Measurements from ENCODE around the gene NUSAP1.
"Not testable (repeated sequence)": the region's sequence is repeated elsewhere in the genome, so short reads cannot be mapped to it uniquely, and the experiment has no call there.

NUSAP1 gene

DNA sequence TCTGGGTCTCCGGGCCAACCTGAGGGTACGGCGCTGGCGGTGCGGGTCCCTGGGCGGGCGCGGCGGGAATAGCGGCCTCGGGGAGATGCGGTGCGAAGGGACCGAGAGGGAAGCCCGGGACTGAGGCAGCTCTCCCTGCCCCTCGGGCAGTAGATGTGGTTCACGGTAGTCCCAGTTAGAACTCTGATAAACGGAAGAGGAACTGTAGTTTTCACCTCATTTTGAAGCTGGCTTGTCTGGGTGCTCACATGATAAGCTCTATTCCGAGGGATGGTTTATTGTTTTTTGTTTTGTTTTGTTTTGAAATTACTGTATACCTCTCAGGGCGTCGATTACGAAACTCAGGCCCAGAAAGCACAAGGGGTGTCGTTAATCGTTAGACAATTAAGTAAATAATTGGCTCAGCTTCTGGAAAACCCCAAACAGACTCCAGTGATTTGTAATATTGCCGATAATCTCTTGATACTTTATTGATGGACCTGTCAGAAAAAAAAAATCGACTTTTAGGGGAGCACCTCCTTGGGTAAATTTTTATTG, 413 bp downstream of the NUSAP1 start:
- DNase-seq (ENCODE audit: low read depth, low spot score): no peak

DNA sequence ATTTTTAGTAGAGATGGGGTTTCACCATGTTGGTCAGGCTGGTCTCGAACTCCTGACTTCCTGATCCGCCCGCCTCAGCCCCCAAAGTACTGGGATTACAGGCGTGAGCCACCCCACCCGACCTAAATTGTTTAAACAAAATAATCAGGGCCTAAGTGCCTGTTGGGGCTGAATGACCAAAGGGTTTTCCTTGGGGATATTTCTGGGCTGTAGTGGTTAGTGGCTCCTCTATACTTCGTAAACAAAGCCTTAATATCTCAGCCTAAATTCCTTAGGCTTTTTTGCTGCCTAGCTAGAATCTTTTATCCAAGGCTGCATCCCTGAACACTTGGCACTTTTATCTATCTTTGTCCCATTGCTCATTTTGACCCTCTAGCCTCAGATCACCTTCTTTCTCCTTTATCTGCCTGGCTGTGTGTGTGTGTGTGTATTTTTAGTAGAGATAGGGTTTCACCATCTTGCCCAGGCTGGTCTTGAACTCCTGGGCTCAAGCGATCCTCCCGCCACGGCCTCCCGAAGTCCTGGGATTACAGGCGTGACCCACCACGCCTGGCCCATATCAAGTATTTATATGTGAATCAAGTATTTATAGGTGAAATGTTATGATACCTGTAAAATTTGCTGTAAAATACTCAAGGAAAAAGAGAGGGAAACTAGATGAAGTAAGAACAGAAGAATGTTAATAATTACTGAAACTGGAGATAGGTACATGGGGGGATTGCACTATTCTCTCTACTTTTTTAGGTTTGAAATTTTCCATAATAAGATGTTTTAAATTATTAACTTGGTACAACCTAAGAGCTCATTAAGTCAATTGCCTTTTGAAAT, 1.8 kb downstream of the NUSAP1 start:
- DNase-seq (ENCODE audit: low read depth, low spot score): no peak

DNA sequence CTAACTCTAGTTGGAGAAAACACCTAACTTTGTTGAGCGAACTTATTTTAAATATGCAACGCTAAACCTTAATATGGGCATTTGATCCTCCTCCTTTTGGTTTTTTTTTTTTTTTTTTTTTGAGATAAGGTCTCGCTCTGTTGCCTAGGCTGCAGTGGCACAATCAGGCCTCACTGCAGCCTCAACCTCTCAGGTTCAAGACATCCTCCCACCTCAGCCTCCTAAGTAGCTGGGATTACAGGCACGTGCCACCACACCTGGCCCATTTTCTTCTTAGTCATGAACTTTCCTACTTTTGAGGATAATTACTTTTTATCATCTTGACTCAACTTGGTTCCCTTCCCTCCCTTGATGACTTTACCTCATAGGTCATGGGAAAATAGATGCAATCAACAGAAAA, 3.9 kb downstream of the NUSAP1 start:
- DNase-seq (ENCODE audit: low read depth, low spot score): no peak

DNA sequence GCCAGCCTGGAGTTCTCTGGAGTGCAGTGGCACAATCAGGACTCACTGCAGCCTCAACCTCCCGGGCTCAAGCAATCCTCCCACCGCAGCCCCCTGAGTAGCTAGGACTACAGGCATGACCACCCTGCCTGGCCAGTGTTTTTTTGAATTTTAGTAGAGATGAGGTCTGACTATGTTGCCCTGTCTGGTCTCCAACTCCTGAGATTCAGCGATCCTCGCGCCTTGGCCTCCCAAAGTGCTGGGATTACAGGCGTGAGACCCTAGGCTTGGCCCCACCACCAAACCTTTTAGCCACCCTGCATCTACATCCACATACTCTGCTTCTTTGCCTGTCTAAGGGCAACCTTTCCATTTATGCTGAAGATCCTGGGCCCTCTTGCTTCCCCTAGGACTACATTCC, 4.4 kb downstream of the NUSAP1 start:
- no peak for DNase-seq (ENCODE audit: low read depth, low spot score)

DNA sequence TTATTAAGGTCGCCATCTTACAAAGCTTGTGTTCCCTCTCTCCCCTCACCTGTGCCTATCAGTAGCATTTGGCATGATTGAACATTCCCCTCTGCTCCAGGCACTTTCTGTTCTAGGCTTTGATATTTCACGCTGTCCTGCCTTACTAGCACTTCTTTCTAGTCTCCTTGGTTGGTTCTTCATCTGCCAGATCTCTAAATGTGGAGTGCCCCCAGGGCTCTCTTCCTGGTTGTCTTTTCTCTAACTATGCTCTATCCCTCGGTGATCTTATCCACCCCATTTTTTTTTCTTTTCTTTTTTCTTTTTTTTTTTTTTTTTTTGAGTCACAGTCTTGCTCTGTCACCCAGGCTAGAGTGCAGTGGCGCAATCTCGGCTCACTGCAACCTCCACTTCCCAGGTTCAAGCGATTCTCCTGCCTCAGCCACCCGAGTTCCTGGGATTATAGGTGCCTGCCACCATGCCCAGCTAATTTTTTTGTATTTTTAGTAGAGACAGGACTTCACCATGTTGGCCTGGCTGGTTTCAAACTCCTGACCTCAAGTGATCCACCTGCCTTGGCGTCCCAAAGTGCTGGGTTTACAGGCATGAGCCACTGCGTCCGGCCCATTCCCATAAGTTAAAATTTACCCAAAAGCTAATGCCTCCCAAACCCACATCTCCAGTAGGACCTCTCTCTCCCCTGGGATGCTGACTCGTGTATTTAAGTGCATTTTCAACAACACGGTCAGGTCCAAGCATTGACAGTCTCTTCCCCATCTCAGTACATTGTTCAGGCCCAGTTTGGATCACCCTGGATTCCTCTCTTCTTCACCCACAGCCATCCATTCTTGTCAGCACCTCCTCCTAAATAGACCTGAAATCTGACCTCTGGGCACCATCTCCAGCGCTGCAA, 5.2 kb downstream of the NUSAP1 start:
- DNase-seq (ENCODE audit: low read depth, low spot score): no peak

DNA sequence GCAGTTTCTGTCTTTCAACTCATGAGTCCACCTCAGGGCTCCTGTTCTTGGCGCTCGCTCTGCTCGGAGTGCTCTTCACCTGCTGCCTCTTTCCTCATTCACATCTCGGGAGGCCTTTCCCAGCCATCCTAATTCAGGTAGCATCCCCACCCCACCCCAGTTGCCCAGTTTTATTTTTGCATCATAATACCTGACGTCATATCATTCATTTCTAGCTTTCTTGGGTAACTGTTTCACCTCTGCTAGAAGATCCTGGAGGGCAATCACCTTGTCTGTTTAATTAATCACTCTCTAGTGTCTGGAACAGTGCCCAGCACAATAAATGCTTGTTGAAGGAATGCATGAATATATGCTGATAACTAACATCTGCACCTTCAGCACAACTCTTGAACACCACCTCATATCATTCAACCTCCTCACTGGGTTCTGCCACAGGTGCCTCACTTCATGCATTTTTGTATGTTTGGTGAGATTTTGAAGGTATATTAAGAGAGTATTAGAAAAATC, 7.6 kb downstream of the NUSAP1 start:
- no peak for DNase-seq (ENCODE audit: low read depth, low spot score)

DNA sequence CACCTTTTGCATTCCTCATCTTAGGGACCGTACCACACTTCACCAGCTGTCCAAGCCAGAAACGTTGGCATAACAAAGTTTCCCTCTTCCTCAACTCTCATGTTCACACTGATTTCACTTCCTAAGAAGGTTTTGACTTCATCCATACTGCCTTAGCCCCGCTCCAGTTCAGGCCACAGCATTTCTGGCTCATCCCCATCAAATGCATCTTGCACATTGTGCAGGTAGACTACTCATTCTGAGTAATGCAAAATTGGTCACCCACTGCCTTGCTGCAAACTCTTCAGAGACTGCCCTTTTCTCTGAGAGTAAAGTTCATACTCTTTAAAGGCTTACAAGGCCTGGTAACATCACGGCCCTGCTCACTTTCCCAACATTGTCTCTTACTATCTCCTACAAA, 8.8 kb downstream of the NUSAP1 start:
- DNase-seq (ENCODE audit: low read depth, low spot score): no peak

DNA sequence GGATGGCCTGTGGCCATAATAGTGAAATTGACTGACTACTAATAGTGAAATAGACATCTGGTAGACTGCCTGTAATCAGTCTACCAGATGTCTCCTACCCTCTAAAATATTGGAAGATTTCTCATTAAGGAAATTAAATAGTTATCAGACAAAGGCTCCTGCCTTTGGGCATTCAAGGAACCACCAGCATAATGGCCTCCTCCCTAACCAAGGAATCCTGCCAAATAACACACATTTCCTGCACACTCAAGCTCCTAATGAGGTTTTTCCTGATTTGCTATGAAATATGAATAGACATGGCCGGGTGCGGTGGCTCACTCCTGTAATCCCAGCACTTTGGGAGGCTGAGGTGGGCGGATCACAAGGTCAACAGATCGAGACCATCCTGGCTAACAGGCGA, 14.6 kb downstream of the NUSAP1 start:
- no peak for DNase-seq (ENCODE audit: low read depth, low spot score)

DNA sequence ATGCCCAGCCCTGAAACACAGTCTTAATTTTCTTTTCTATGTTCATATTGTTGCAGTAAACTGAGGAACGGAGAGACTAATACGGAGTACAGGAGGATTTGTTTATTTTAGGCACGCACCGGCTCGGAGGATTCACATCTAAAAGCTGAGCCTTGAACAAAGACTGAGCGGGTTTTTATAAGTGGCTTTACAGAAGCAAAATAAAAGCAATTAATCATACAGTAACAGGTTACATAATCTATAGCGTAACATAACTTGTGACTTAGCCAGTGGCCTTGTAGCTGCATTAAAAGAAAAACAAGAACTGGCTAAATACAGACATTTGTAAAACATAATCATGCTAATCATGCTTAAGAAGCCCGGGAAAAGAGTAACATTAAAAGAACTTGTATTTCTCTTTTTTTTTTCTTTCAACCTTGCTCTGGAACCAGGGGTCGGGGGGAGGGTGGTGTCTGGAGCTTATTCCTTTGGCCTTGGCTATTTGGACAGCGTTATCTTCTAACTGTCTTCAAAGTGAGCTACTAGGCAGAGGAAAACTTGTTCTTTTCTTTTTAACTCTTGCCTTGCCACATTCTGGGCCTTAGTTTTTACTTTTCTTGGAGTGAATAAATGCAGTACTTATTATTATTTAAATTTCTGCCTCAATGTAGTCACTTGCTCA, 17.5 kb downstream of the NUSAP1 start:
- DNase-seq (ENCODE audit: low read depth, low spot score): no peak

DNA sequence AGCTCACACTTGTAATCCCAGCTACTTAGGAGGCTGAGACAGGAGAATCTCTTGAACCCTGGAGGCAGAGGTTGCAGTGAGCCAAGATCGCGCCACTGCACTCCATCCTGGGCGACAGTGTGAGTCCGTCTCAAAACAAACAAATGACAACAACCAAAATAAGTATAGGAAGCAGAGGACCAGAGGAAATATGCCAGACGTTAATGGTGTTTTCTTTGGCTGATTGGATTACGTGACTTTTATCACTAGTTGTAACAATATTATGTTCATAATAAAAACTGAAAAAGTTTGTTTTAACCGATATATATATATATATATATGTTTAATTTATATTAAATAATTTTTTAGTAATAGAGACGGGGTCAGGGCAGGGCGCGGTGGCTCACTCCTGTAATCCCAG, 21.7 kb downstream of the NUSAP1 start:
- no peak for DNase-seq (ENCODE audit: low read depth, low spot score)

DNA sequence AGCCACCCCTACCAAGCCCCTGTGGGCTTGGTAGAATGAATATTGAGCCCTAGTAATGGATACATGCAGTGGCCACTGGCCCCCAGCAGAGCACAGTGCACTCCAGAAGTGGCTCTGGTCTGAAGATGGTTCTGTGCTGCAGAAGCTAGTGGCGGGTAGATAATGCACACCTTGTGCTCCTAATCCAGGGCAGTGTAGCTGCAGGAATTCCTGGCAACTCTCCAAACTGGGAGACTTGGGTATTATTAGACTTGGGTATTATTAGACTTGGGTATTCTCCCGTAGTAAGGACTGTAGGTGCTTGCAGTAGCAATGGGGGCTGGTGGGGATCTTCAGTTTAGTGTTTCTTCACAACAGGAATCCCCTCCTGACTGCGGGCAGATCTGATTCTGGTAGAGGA, 34.7 kb downstream of the NUSAP1 start:
- no peak for DNase-seq (ENCODE audit: low read depth, low spot score)

DNA sequence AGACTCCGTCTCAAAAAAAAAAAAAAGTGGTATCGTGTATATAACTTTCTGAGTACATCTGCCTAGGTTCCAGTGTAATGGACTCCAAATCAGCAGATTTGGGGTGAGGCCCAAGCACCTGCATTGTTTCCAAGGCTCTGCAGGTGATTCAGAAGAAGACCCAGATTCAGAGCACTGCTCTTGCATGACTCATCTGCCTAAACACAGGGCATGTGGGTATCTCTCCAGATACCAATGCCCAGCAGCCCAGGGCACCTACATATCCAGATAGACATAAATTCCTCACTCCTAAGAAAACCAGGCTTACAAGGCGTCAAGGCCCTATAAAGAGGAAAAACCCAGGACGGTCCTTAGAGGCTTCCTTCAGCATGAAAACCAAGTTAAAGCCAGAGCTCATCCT, 45.3 kb downstream of the NUSAP1 start:
- DNase-seq (ENCODE audit: low read depth, low spot score): no peak

DNA sequence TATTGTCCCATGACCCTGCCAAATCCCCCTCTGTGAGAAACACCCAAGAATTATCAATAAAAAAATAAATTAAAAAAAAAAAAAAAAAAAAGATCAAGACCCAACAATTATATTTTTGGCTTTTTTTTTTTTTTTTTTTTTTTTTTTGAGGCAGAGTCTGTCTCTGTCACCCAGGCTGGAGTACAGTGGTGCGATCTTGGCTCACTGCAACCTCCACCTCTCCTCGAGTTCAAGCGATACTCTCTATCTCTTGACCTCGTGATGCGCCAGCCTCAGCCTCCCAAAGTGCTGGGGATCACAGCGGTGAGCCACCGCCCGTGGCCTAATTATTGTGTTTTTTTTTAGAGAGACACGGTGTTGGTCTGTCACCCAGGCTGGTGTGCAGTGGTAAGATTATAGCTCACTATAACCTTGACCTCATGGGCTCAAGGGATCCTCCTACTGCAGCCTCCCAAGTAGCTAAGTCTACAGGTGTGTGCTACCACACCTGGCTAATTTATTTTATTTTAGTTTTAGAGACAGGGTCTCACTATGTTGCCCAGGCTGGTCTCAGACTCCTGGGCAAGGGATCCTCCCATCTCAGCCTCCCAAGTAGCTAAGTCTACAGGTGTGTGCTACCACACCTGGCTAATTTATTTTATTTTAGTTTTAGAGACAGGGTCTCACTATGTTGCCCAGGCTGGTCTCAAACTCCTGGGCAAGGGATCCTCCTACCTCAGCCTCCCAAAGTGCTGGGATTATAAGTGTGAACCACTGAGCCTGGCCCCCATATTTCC, 51.5 kb downstream of the NUSAP1 start:
- not testable (repeated sequence) for DNase-seq (ENCODE audit: low read depth, low spot score)

DNA sequence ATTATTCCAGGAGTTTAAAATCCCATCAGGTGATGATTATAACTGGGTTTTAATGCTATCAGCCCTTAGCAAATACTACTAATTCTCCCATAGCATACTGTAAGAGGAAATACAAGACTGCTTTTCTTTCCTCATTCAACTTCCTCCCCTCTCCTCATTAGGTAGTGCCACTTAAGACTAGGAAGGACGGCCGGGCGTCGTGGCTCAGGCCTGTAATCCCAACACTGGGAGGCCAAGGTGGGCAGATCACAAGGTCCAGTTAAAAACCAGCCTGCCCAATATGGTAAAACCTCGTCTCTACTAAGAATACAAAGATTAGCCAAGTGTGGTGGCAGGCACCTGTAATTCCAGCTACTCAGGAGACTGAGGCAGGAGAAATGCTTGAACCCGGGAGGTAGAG, 55.0 kb downstream of the NUSAP1 start:
- DNase-seq (ENCODE audit: low read depth, low spot score): no peak

DNA sequence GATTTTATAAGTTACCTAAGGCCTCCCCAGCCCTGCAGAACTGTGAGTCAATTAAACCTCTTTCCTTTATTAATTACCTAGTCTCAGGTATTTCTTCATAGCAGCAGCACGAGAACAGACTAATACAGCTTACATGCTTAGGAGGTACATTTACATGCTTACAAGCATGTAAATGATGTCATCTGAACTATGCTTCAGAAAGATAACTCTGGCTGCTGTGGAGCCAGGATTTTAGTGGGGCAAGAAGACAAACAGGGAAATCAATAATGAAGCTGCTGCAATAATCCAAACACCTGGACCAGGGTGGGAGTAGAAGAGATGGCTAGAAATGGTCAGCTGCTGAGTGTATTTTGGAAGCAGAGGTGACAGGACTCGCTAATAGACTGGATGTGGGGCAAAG, 60.0 kb downstream of the NUSAP1 start:
- DNase-seq (ENCODE audit: low read depth, low spot score): no peak

DNA sequence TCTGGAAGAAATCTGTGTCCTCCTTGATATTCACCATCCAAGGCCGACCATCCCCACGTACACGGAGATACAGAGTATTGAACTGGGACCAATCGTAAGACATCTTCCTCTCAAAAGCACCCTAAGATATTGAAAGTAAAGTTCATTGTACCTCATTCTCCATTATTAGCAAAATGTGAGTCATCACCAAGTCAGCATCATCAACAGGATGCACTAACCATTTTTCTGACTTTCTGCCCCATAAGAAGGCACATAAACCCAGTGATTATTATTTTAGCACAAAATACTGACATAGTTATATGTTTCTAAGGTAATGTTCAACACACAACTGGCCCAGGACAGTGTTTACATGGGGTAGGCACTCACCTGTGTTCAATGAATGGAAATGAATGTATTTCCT, 62.2 kb downstream of the NUSAP1 start:
- DNase-seq (ENCODE audit: low read depth, low spot score): no peak

DNA sequence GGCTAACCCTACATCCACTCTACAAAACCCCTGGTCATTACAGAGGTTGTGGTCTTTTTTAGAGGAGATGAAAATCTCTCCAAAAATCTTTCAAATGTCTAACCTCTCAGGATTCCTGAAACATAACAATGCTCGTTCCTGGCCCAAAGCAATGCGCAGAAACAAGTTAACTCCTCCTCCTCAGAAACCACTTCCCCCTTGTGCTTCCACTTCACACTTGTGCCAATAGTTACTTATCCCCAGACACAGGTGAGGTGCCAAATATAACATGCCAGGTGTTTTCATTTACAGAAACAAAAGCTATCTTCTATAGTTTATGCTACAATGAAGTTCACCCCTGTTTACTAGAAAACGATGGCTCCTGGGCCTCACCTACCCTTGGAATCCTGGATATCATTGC, 63.4 kb downstream of the NUSAP1 start:
- no peak for DNase-seq (ENCODE audit: low read depth, low spot score)

DNA sequence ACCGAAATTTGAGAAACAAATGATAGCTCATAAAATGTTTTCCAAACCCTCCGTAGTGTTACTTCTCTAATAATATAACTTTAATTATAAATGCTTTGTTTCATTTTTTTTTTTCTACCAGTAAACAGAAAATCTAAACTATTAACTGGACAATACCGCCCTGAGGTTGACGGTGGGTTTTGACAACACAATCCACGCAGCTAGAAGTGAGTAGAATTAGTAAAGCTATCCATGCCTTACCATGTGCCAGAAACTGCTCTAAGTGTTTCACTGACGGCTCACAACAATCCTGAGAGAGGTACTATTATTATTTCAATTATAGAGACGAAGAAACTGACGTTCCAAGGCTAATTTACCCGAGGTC, 69.2 kb downstream of the NUSAP1 start:
- no peak for DNase-seq (ENCODE audit: low read depth, low spot score)

DNA sequence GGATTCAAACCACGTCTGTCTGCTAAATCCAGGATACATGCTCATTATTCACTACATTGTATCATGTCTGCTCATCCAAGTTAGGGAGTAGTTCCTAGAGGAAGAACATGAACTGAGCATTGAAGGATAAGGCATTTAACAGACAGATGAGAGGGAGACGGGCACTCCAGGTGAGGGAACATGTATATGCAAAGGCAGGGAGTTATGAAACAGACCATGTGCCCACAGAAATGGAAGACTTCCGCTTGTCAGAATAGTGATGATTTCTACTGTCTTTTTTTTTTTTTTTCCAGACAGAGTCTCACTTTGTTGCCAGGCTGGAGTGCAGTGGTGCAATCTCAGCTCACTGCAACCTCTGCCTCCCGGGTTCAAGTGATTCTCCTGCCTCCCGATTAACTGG, 74.7 kb downstream of the NUSAP1 start:
- DNase-seq (ENCODE audit: low read depth, low spot score): no peak

DNA sequence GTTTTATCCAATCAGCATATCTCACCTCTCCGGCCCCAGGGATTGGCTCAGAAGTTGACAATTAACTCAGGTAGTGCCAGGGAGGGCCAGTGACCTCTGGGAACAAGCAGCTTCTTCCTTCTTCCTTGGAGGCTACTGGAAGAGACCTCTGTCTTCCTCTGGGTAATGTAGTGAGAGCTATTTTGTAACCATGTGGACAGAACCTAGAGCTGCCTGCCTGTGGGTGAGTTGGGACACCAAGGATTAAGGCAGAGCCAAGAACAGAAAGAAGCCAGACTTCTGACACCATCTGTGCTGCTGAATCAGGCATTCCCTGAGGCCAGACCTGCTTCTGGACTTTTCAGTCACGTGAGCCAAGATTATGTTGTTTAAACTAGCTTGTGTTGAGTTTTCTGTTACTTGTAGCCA, 75.6 kb downstream of the NUSAP1 start:
- peak; percentile 7 for DNase-seq (ENCODE audit: low read depth, low spot score)

DNA sequence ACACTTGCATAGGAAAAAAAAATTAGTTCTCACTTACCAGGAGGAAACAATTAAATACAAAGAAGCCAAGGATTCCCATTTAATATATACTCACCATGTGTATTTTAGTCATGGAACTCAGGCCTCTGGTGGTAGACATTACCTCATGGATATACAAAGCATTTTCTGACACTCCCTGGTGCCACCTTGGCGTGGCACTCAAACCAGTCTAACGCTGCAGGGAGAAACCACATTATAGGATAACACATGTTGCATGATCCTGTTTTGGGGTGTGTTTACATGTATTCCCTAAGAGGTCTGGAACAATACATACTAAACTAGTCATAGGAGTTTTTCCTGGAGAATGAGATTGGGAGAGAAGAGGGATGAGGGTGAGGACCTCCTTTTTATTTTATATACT, 78.3 kb downstream of the NUSAP1 start:
- DNase-seq (ENCODE audit: low read depth, low spot score): no peak
